GM10248 (cell line): ENCODE data around the gene DYNC2I2.

Experiments
- CTCF ChIA-PET: fragments of 300-600 bp; sonication (Branson Sonifier 250); formaldehyde crosslinking; extraction: SDS; loops from one replicate; lab custom pipeline; 2021; ENCODE audit warnings: antibody characterized with exemption; lab: Yijun Ruan, JAX
- POLR2A ChIA-PET: fragments of 350-650 bp; sonication (Branson Sonifier 250); formaldehyde crosslinking; extraction: SDS; loops from one replicate; lab custom pipeline; 2020; ENCODE audit warnings: antibody characterized with exemption; lab: Yijun Ruan, JAX
- DNase-seq: peaks from one replicate; pipeline ENCODE4 v3.0.0; 2012; ENCODE audit errors: extremely low spot score
- TF ChIP-seq, protein P1 (sequence below): IDR thresholded peaks from 2 replicates; pipeline ENCODE4 v1.5.1; 2012; ENCODE audit warnings: mild to moderate bottlenecking, low read depth; ENCODE audit errors: extremely low read depth, missing control alignments, control extremely low read depth

Gene DYNC2I2

DNA sequence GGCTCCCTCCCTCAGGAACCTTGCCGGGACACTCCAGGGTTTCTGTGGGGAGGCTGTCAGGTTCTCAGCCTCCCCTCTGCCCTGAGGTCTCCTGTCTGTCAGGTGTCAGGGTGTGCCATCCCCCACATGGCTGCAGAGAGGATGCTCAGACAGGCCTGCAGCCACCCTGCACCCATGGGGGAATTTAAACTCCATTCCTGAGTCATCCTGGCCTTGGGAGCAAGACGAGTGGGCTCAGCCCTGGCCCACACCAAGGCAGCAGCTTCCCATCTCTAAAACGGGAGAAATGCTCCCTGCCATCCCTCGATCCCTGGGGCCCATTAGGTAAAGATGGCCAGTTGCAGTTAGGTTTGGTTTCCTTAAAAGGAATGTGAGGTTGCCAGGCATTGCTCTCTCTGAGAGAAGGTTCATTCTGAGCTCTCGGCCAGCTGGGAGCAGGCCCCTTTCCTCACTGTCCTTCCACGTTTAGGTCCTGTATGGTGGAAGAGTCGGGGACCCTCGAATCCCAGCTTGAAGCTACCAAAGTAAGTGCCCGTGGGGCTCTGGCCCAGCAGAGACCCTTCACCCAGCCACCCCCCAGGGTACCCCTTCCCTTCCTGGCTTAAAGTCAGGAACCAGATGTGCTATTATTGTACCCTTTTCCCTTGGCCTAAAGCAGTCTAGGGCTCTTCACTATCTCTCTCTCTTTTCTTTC, 26.6 kb downstream of the DYNC2I2 start:
- ChIA-PET CTCF (no interaction called here), POLR2A (no interaction called here)
- no peak for DNase-seq
- TF ChIP-seq, protein P1, sequence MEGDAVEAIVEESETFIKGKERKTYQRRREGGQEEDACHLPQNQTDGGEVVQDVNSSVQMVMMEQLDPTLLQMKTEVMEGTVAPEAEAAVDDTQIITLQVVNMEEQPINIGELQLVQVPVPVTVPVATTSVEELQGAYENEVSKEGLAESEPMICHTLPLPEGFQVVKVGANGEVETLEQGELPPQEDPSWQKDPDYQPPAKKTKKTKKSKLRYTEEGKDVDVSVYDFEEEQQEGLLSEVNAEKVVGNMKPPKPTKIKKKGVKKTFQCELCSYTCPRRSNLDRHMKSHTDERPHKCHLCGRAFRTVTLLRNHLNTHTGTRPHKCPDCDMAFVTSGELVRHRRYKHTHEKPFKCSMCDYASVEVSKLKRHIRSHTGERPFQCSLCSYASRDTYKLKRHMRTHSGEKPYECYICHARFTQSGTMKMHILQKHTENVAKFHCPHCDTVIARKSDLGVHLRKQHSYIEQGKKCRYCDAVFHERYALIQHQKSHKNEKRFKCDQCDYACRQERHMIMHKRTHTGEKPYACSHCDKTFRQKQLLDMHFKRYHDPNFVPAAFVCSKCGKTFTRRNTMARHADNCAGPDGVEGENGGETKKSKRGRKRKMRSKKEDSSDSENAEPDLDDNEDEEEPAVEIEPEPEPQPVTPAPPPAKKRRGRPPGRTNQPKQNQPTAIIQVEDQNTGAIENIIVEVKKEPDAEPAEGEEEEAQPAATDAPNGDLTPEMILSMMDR: no peak

DNA sequence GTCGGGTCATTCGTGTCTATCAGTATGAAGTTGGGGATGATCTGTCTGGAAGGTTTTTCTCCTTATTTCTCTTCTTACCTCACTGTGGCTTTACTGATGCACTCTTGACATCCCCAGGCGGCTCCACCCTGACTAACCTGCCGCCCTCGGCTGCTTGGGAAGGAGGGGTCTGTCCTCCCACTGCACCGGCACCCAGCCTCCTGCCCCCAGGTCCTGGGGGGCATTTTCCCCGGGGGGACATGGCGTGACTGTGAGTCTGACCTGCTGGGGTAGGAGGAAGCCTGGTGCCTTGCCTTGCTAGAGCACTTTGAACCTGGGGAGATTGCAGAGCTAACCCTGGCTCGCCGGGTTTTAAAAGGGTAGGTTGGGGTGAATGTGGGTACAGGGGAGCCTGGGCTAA, 27.5 kb downstream of the DYNC2I2 start:
- ChIA-PET CTCF (no interaction called here), POLR2A (no interaction called here)
- no peak for DNase-seq
- TF ChIP-seq, protein P1: no peak

DNA sequence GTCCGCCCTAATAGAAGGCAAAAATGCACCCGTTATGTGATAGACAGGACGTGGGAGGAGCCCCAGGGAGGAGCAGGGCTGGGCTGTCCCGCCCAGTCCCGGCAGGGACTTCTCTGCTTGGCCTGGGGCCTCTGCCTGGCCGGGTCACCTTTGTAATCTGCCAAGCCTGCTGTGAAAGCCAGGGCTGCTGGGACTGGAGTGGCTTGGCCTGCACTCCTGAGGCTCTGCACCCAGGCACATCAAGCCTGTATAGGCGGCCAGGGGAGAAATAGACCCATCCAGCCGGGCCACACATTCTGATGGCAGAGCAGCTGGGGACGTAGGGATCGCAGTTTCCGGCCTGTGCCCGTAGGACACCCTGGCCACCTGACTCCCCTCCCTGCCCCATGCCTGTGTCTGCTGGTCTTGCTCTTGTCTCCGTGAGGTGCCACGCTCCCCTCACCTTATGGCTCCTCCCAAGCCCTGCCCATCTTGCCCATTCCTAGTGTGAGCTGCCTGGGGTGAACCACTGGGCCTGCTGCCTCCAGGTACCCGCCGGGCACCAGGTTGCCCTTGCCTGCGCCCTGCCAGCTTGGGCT, 28.1 kb downstream of the DYNC2I2 start:
- no peak for DNase-seq
- ChIA-PET CTCF (no interaction called here), POLR2A (no interaction called here)
- TF ChIP-seq, protein P1: no peak

DNA sequence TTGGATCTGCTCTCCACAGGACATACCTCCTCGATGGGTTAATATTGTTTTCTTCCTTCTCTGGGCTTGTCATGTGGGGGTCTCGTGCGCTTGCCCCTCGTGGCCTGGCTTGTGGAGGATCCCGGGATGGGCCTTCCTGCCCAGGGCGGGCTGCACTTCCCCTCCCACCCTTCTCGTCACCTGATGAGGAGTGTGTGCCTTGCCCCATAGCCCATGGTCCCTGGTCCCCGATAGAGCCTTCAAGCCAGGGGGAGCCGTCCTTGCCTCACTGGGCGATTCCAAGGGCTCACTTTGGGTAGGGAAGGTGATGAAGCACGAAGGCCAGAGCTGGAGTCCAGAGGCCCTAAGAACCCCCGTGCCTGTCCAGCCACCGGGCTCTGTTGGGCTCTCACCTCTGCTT, 28.7 kb downstream of the DYNC2I2 start:
- DNase-seq: no peak

DNA sequence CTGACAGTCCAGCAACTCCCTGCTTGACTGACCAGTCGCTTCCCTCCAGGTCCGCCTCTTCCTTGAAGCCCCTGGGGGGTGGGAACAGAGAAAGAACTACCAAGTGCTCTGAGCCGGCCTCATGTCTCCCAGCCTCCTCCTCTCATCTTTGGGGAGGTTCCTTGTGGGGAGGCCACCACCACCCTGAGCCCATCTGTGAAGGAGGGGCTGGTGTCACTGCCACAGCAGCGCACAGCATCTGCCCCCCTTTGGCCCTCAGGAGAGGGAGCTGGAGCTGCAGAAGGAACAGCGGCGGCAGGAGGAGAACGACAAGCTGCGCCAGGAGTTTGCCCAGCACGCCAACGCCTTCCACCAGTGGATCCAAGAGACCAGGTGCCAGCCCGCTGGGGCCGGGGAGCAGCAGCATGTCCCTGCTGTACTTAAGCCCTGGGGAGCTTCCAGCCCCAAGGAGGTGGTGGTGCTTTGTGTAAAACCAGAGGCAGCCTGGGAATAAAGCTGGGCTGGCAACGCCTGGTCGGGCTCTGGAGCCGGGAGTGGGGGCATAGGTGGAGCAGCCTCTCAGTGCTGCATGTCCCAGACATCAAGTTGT, 29.4 kb downstream of the DYNC2I2 start:
- CTCF ChIA-PET: no interaction called here
- TF ChIP-seq, protein P1: no peak
- DNase-seq: no peak
- POLR2A ChIA-PET: interaction anchor here (0.6 kb wide), 1 partner anchor 186 kb away, joined by 4 read pairs; no protein-coding TSS in a partner anchor

More for the DNA sequence above, 28.7 kb downstream of the DYNC2I2 start:
- ChIA-PET CTCF (no interaction called here), POLR2A (interaction anchor here (0.6 kb wide), 1 partner anchor 186 kb away, joined by 4 read pairs; no protein-coding TSS in a partner anchor)
- TF ChIP-seq, protein P1: no peak

DNA sequence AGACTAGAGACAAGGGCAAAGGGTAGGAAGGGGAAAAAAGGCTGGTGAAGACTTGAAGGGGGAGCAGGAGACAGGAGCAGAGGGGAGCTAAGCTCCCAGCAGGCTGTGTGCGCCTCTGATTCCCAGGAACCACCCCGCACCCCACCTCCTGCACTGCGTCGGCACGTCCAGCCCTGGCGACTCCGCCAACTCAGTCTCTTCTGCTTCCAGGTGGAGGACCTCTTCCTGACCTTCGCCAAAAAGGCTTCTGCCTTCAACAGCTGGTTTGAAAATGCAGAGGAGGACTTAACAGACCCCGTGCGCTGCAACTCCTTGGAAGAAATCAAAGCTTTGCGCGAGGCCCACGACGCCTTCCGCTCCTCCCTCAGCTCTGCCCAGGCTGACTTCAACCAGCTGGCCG, 30.5 kb downstream of the DYNC2I2 start:
- POLR2A ChIA-PET: interaction anchor here (0.7 kb wide), 1 partner anchor 76 kb away, joined by 4 read pairs; no protein-coding TSS in a partner anchor
- TF ChIP-seq, protein P1: no peak
- CTCF ChIA-PET: no interaction called here
- no peak for DNase-seq
